AG10803 (cell line): Measurements from ENCODE around the gene FAIM2.

ENCODE experiments used
- DNase-seq: peaks from one replicate; pipeline ENCODE4 v3.0.0; 2010; ENCODE audit warnings: low read depth
- H3K4me3 ChIP-seq: 2 replicates; pipeline ENCODE4 v1.5.1; 2011; ENCODE audit warnings: mild to moderate bottlenecking, low read length, control low read depth
- TF ChIP-seq, protein P1 (sequence below): conservative IDR thresholded peaks from 2 replicates; pipeline ENCODE4 v1.5.1; 2011; ENCODE audit warnings: mild to moderate bottlenecking, low read length, control low read depth, inconsistent platforms

The FAIM2 gene

DNA sequence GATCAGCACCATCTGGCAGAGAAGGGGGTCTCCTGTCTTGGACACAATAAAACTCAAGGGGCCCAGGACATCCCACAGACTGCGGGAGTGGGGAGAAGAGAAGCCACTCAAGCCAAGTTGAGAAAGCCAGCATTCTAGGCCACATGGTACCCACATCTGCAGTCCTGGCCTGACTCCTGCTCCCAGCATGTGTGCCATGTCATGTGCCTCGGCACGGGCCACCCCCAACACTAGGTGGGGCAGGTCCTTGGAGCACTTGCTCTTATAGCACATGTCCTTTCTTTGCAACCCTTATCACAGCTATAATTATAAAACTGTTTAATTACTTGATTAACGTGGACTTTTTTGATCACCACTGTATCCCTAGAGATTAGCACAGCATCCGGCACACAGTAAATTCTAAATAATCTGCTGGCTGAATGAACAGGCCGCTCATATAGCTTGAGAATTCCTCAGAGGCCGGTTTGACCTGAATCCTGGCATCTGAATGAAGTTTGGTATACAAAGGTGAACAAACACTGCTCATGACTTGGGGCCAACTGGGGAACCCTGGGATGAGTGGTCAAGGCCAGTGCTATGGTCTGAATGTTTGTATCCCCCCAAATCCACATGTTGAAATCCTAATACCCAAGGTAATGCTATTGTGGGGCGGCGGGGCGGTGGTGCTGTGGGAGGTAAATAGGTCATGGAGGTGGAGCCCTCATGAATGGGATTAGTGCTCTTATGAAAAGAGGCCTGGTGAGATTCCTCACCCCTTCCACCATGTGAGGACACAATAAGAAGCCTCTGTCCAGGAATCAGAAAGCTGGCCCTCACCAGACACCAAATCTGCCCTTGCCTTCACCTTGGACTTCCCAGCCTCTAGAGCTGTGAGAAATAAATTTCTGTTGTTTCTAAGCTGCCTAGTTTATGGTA, 82.1 kb downstream of the FAIM2 start:
- no peak for DNase-seq

DNA sequence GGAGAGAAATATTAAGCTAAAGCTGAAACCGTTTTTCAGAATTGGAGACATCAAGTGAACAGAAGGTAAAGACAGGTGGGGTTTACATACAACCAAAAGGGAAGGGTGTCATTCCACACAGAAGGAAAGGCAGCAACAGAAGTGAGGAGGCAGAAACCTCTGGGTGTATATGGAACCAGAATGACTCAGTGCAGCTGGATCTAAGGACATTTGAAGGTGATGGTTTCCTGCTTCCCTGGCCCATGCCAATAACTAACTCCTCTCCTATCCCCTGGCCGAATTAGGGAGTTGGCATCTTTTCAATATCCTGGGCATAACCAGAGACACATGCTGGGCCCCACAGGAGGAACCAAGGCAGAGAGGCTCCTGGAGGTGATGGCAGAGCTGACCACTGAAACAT, 83.9 kb downstream of the FAIM2 start:
- TF ChIP-seq, protein P1, sequence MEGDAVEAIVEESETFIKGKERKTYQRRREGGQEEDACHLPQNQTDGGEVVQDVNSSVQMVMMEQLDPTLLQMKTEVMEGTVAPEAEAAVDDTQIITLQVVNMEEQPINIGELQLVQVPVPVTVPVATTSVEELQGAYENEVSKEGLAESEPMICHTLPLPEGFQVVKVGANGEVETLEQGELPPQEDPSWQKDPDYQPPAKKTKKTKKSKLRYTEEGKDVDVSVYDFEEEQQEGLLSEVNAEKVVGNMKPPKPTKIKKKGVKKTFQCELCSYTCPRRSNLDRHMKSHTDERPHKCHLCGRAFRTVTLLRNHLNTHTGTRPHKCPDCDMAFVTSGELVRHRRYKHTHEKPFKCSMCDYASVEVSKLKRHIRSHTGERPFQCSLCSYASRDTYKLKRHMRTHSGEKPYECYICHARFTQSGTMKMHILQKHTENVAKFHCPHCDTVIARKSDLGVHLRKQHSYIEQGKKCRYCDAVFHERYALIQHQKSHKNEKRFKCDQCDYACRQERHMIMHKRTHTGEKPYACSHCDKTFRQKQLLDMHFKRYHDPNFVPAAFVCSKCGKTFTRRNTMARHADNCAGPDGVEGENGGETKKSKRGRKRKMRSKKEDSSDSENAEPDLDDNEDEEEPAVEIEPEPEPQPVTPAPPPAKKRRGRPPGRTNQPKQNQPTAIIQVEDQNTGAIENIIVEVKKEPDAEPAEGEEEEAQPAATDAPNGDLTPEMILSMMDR: no peak
- H3K4me3 ChIP-seq: no peak overlapping the region
- no peak for DNase-seq

More for the DNA sequence above, 82.1 kb downstream of the FAIM2 start:
- H3K4me3 ChIP-seq: no peak overlapping the region
- TF ChIP-seq, protein P1: no peak

DNA sequence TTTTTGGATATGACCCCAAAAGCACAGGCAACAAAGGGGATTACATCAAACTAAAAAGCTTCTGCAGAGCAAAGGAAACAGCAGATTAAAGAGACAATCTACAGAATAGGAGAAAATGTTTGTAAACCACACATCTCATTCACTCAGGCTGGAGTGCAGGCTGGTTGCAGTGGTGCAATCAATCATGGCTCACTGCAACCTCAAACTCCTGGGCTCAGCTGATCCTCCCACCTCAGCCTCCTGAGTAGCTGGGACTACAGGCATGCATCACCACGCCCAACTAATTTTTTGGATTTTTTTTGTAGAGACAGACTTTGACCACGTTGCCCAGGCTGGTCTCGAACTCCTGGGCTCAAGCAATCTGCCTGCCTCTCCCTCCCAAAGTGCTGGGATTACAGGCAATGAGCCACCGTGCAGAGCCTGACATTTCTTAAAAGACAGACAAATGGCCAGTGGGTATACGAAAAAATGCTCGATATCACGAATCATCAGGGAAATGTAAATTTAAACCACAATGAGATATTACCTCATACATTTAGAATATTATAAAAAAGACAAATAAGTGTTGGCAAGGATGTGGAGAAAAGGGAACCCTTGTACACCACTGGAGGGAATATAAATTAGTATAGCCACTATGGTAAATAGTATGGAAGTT, 85.3 kb downstream of the FAIM2 start:
- no peak overlapping the region for H3K4me3 ChIP-seq
- TF ChIP-seq, protein P1: no peak
- no peak for DNase-seq
